GM23338 (cell line): ENCODE results near the gene ELAVL3. TPM values are rescaled to one million over a fixed set of nuclear protein-coding genes. Genes with fewer than 3 reads are reported as not detected.

Experiments
- ATAC-seq: fragments of 200-7000 bp; cut with Tn5 transposase; 3 replicates; pipeline ENCODE4 v1.9.1; 2020
- DNase-seq: peaks from one replicate; pipeline ENCODE4 v3.0.0-alpha.2; 2015; ENCODE audit warnings: low spot score
- H2AFZ ChIP-seq: fragments of 200-600 bp; sonication (generic); 2 replicates; pipeline ENCODE4 v1.8.0; 2016; ENCODE audit warnings: antibody characterized with exemption, mild to moderate bottlenecking, moderate library complexity
- H3F3A ChIP-seq: fragments of 200-600 bp; sonication (generic); replicated peaks from 2 replicates; pipeline ENCODE4 v1.8.0; 2017; ENCODE audit warnings: antibody characterized with exemption, mixed run types, low read depth
- H3K27ac ChIP-seq: fragments of 200-600 bp; sonication (generic); 2 replicates; pipeline ENCODE4 v1.6.1; 2016; ENCODE audit warnings: low read depth
- H3K27me3 ChIP-seq: fragments of 200-600 bp; sonication (generic); 2 replicates; pipeline ENCODE4 v1.8.0; 2016; ENCODE audit warnings: mild to moderate bottlenecking, mixed run types, moderate library complexity; ENCODE audit not compliant: insufficient read depth
- H3K36me3 ChIP-seq: fragments of 200-600 bp; sonication (generic); 2 replicates; pipeline ENCODE4 v1.8.0; 2016; ENCODE audit warnings: mild to moderate bottlenecking; ENCODE audit not compliant: insufficient read depth
- H3K4me1 ChIP-seq: fragments of 200-600 bp; sonication (generic); 2 replicates; pipeline ENCODE4 v1.8.0; 2016; ENCODE audit warnings: mild to moderate bottlenecking, moderate library complexity; ENCODE audit not compliant: insufficient read depth
- H3K4me2 ChIP-seq: fragments of 200-600 bp; sonication (generic); 2 replicates; pipeline ENCODE4 v1.7.1; 2017; ENCODE audit warnings: mixed run types
- H3K4me3 ChIP-seq: fragments of 200-600 bp; sonication (generic); 2 replicates; pipeline ENCODE4 v1.6.1; 2016; ENCODE audit warnings: mixed run types
- H3K79me2 ChIP-seq: fragments of 200-600 bp; sonication (generic); replicated peaks from 2 replicates; pipeline ENCODE4 v1.8.0; 2017; ENCODE audit warnings: mild to moderate bottlenecking; ENCODE audit not compliant: insufficient read depth
- H3K9me2 ChIP-seq: fragments of 200-600 bp; sonication (generic); 2 replicates; pipeline ENCODE4 v1.8.0; 2017; ENCODE audit not compliant: insufficient read depth
- H4K20me1 ChIP-seq: fragments of 200-600 bp; sonication (generic); replicated peaks from 2 replicates; pipeline ENCODE4 v1.8.0; 2017; ENCODE audit warnings: mild to moderate bottlenecking; ENCODE audit not compliant: insufficient read depth
- H3K27ac Mint-ChIP-seq: 2 replicates; pipeline ENCODE4 v1.8.0; 2020; ENCODE audit warnings: inconsistent platforms, mild to moderate bottlenecking, moderate library complexity, mixed read lengths
- H3K27me3 Mint-ChIP-seq: 3 replicates; pipeline ENCODE4 v1.8.0; 2022; ENCODE audit warnings: low read depth, mild to moderate bottlenecking, moderate library complexity, mixed read lengths, inconsistent platforms; ENCODE audit not compliant: insufficient read depth, poor library complexity
- H3K36me3 Mint-ChIP-seq: 3 replicates; pipeline ENCODE4 v1.8.0; 2021; ENCODE audit warnings: low read depth, mild to moderate bottlenecking, inconsistent platforms, moderate library complexity, mixed read lengths
- H3K4me1 Mint-ChIP-seq: 3 replicates; pipeline ENCODE4 v1.8.0; 2020; ENCODE audit warnings: mild to moderate bottlenecking, inconsistent platforms, mixed read lengths
- H3K4me3 Mint-ChIP-seq: 3 replicates; pipeline ENCODE4 v1.8.0; 2021; ENCODE audit warnings: moderate library complexity, mild to moderate bottlenecking, inconsistent platforms, mixed read lengths
- H3K9me3 Mint-ChIP-seq: 3 replicates; pipeline ENCODE4 v1.8.0; 2020; ENCODE audit warnings: moderate library complexity, mild to moderate bottlenecking, inconsistent platforms, mixed read lengths
- CREB1 ChIP-seq: fragments of 250-450 bp; sonication (Bioruptor Pico); IDR thresholded peaks from 2 replicates; pipeline ENCODE4 v1.5.0; 2020; ENCODE audit warnings: low read depth, mild to moderate bottlenecking, moderate library complexity
- CTCF ChIP-seq, 2 experiments: fragments of 200-600 bp in 1 of 2; sonication (generic) in 1 of 2; conservative IDR thresholded peaks; 2 replicates each; pipeline versions ENCODE4 v1.5.1 to v1.6.1; 2016 to 2017; ENCODE audit warnings: antibody characterized with exemption in 2 of 2, low read depth in 2 of 2, mild to moderate bottlenecking in 2 of 2, moderate library complexity in 1 of 2
- ETS1 ChIP-seq: IDR thresholded peaks from 2 replicates; pipeline ENCODE4 v1.6.1; 2016; ENCODE audit warnings: antibody characterized with exemption
- EZH2 ChIP-seq: fragments of 200-600 bp; sonication (generic); IDR thresholded peaks from one replicate; pipeline ENCODE4 v1.8.0; 2017; ENCODE audit warnings: antibody characterized with exemption, mild to moderate bottlenecking, low read depth; ENCODE audit not compliant: unreplicated experiment
- EZH2phosphoT487 ChIP-seq: fragments of 200-600 bp; sonication (generic); IDR thresholded peaks from one replicate; pipeline ENCODE4 v1.8.1; 2018; ENCODE audit warnings: antibody characterized with exemption; ENCODE audit not compliant: unreplicated experiment
- JUNB ChIP-seq: IDR thresholded peaks from one replicate; pipeline ENCODE4 v1.6.1; 2016; ENCODE audit warnings: antibody characterized with exemption; ENCODE audit not compliant: unreplicated experiment
- POLR2AphosphoS5 ChIP-seq: IDR thresholded peaks from 2 replicates; pipeline ENCODE4 v1.6.1; 2016; ENCODE audit warnings: antibody characterized with exemption, low read depth
- ZNF114 ChIP-seq: fragments of 250-450 bp; sonication (Bioruptor Pico); IDR thresholded peaks from 2 replicates; pipeline ENCODE4 v1.5.0; 2020; ENCODE audit warnings: mild to moderate bottlenecking, moderate library complexity
- ZNF331 ChIP-seq: fragments of 250-450 bp; sonication (Bioruptor Pico); IDR thresholded peaks from 2 replicates; pipeline ENCODE4 v1.5.0; 2020; ENCODE audit warnings: low read depth, mild to moderate bottlenecking, moderate library complexity
- polyA plus RNA-seq: library from polyadenylated mRNA; unstranded; fragments of >200 nt; fragmentation: Nextera tagmentation; extraction: Ambion mirVana; gene quantifications from 2 replicates; pipeline ENCODE4 v1.2.1, GENCODE V29; 2016
- total RNA-seq: library from RNA; depleted of rRNA; stranded (reverse); fragments of >200 nt; shearing (Covaris generic); gene quantifications from 2 replicates; pipeline ENCODE4 v1.2.3, GENCODE V29; 2014
- TF ChIP-seq, protein P1 (sequence below): fragments of 250-450 bp; sonication (Bioruptor Pico); IDR thresholded peaks from 2 replicates; pipeline ENCODE4 v1.5.0; 2020; ENCODE audit warnings: mild to moderate bottlenecking, moderate library complexity

Gene ELAVL3
- total and polyA plus RNA-seq, 2 experiments from 2014 or later, result 0.45 to 1.2 TPM

DNA sequence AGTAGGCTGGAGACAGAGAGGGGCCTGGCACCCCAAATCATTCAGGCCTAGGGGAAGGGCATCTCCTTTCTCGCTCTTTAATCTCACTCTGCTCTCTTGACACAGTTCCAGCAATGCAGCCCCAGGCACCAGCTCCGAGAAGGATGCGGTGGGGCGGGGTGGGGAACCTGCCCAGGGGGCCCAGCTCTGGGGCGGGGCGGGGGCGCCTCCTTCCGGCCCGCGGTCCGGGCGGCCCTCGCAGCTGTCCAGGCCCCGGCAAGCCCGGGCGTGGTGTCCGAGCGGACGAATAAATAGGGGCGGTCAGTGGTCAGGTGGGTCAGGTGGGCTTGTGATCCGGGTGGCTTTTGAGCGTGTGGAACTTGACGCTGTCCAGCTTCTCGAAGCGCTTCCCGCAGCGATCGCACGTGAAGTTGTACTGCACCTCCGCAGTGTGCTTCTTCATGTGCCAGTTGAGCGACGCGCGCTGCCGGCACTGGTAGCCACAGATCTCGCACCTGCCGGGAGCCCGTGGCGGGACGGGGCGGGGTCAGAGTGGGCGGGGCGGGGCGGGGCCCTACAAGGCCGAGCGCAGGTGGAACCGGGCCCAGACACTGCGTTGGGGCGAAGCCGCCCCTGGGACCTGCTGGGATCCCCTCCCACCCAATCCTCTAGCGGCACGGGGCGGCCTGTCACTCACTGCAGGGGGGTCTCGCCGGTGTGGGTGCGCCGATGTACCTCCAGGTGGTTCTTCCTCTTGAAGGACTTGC, 2.7 kb upstream of the ELAVL3 start:
- no peak overlapping the region for H3K27ac Mint-ChIP-seq
- H3K4me1 Mint-ChIP-seq, result peaks cover 6% of the 10 kb centered on the region
- Histone ChIP-seq H3F3A (peaks cover 16% of the 10 kb centered on the region), H3K27ac (no peak overlapping the region), H3K4me1 (peaks cover 8% of the 10 kb centered on the region), H3K4me2 (peak overlapping the region; percentile 73), H3K79me2 (no peaks in the 10 kb centered on the region), H3K9me2 (no peaks in the 10 kb centered on the region), H3K4me3 (peak overlapping the region; percentile 50; the same call in 1 of the 2 replicates), H4K20me1 (no peaks in the 10 kb centered on the region), H3K27me3 (peaks cover 34% of the 10 kb centered on the region), H2AFZ (no peak overlapping the region), H3K36me3 (no peaks in the 10 kb centered on the region)
- no peaks in the 10 kb centered on the region; the same call in 2 of the 3 replicates for H3K36me3 Mint-ChIP-seq
- peak; percentile 1; the same call in 2 of the 3 replicates for ATAC-seq
- H3K4me3 Mint-ChIP-seq, result no peak overlapping the region
- DNase-seq, result peak; percentile 77
- peaks cover 39% of the 10 kb centered on the region for H3K27me3 Mint-ChIP-seq
- no peak for TF ChIP-seq ZNF114 (CRISPR knock-in tag)
- TF ChIP-seq ZNF331 (CRISPR knock-in tag), result no peak
- peak; percentile 17; the same call in 1 of the 2 replicates for TF ChIP-seq POLR2AphosphoS5
- TF ChIP-seq EZH2phosphoT487, result no peak
- H3K9me3 Mint-ChIP-seq, result peaks cover 7% of the 10 kb centered on the region; the same call in 1 of the 3 replicates

DNA sequence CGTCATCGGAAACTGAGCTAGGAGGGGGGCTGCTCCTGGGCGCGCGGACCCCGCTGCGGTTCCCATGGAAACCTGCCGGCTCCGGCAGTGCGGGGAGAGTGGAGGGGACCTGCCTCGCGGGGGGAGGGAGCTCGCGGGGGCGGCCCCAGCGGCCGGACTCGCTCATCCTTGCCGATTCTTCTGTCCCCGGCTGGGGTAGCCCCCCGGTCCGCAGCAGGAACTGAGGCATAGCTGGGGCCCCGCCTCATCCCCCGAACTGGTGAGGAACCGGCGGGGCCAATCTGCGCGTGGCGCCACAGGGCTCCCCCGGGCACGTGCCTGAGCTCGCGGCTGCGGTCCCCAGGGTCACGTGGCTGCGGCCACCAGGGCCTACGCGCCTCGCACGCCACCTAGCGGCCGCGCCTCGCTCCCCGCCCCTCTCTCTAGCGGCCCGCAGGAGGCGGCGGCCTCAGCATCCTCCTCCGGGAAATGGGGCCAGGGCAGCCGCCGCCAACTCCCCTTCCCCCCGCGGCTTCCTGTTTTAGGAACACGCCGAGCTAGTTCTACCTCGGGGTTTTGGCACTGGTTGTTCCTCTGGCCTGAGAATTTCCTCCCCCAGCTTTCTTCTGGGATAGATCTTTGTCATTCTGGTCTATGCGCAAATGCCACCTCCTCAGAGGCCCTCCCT, 1.7 kb upstream of the ELAVL3 start:
- Histone ChIP-seq H3K4me2 (peak overlapping the region; percentile 73), H3K79me2 (no peaks in the 10 kb centered on the region), H3F3A (peaks cover 16% of the 10 kb centered on the region), H3K4me1 (peaks cover 8% of the 10 kb centered on the region), H3K27ac (no peak overlapping the region), H3K36me3 (no peaks in the 10 kb centered on the region), H3K4me3 (peak overlapping the region; percentile 50), H4K20me1 (no peaks in the 10 kb centered on the region), H2AFZ (peak overlapping the region; percentile 74), H3K9me2 (no peaks in the 10 kb centered on the region), H3K27me3 (peaks cover 34% of the 10 kb centered on the region)
- Mint-ChIP-seq H3K36me3 (no peaks in the 10 kb centered on the region; the same call in 2 of the 3 replicates), H3K4me3 (peak overlapping the region; percentile 64), H3K27ac (no peak overlapping the region), H3K9me3 (peaks cover 7% of the 10 kb centered on the region; the same call in 2 of the 3 replicates), H3K4me1 (peaks cover 6% of the 10 kb centered on the region), H3K27me3 (peaks cover 47% of the 10 kb centered on the region)
- ATAC-seq, result peak; percentile 48
- peak; percentile 90 for DNase-seq
- no peak for TF ChIP-seq JUNB
- TF ChIP-seq EZH2, result no peak
- TF ChIP-seq POLR2AphosphoS5, result 0 out of 2 replicates have a peak, but pooled peaks have one; percentile 31
- no peak for TF ChIP-seq ETS1
- TF ChIP-seq, protein P1, sequence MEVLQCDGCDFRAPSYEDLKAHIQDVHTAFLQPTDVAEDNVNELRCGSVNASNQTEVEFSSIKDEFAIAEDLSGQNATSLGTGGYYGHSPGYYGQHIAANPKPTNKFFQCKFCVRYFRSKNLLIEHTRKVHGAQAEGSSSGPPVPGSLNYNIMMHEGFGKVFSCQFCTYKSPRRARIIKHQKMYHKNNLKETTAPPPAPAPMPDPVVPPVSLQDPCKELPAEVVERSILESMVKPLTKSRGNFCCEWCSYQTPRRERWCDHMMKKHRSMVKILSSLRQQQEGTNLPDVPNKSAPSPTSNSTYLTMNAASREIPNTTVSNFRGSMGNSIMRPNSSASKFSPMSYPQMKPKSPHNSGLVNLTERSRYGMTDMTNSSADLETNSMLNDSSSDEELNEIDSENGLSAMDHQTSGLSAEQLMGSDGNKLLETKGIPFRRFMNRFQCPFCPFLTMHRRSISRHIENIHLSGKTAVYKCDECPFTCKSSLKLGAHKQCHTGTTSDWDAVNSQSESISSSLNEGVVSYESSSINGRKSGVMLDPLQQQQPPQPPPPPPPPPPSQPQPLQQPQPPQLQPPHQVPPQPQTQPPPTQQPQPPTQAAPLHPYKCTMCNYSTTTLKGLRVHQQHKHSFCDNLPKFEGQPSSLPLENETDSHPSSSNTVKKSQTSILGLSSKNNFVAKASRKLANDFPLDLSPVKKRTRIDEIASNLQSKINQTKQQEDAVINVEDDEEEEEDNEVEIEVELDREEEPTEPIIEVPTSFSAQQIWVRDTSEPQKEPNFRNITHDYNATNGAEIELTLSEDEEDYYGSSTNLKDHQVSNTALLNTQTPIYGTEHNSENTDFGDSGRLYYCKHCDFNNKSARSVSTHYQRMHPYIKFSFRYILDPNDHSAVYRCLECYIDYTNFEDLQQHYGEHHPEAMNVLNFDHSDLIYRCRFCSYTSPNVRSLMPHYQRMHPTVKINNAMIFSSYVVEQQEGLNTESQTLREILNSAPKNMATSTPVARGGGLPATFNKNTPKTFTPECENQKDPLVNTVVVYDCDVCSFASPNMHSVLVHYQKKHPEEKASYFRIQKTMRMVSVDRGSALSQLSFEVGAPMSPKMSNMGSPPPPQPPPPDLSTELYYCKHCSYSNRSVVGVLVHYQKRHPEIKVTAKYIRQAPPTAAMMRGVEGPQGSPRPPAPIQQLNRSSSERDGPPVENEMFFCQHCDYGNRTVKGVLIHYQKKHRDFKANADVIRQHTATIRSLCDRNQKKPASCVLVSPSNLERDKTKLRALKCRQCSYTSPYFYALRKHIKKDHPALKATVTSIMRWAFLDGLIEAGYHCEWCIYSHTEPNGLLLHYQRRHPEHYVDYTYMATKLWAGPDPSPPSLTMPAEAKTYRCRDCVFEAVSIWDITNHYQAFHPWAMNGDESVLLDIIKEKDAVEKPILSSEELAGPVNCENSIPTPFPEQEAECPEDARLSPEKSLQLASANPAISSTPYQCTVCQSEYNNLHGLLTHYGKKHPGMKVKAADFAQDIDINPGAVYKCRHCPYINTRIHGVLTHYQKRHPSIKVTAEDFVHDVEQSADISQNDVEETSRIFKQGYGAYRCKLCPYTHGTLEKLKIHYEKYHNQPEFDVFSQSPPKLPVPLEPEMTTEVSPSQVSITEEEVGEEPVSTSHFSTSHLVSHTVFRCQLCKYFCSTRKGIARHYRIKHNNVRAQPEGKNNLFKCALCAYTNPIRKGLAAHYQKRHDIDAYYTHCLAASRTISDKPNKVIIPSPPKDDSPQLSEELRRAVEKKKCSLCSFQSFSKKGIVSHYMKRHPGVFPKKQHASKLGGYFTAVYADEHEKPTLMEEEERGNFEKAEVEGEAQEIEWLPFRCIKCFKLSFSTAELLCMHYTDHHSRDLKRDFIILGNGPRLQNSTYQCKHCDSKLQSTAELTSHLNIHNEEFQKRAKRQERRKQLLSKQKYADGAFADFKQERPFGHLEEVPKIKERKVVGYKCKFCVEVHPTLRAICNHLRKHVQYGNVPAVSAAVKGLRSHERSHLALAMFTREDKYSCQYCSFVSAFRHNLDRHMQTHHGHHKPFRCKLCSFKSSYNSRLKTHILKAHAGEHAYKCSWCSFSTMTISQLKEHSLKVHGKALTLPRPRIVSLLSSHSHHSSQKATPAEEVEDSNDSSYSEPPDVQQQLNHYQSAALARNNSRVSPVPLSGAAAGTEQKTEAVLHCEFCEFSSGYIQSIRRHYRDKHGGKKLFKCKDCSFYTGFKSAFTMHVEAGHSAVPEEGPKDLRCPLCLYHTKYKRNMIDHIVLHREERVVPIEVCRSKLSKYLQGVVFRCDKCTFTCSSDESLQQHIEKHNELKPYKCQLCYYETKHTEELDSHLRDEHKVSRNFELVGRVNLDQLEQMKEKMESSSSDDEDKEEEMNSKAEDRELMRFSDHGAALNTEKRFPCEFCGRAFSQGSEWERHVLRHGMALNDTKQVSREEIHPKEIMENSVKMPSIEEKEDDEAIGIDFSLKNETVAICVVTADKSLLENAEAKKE (CRISPR knock-in tag), result no peak
- TF ChIP-seq ZNF114 (CRISPR knock-in tag), result no peak
- peak; percentile 68 to 95 for TF ChIP-seq CTCF (conservative IDR thresholded peaks at IDR 0.05; ENCODE audit: low read depth in 2 of 2)
- TF ChIP-seq CREB1 (CRISPR knock-in tag), result peak; percentile 72; the same call in 1 of the 2 replicates
